ENCODE results near the gene ARHGEF40. TPM values are rescaled to one million over a fixed set of nuclear protein-coding genes. Genes with fewer than 3 reads are reported as not detected.

ARHGEF40 gene
- total RNA-seq, 1 donor from 2014 or later = 57.3 TPM

DNA sequence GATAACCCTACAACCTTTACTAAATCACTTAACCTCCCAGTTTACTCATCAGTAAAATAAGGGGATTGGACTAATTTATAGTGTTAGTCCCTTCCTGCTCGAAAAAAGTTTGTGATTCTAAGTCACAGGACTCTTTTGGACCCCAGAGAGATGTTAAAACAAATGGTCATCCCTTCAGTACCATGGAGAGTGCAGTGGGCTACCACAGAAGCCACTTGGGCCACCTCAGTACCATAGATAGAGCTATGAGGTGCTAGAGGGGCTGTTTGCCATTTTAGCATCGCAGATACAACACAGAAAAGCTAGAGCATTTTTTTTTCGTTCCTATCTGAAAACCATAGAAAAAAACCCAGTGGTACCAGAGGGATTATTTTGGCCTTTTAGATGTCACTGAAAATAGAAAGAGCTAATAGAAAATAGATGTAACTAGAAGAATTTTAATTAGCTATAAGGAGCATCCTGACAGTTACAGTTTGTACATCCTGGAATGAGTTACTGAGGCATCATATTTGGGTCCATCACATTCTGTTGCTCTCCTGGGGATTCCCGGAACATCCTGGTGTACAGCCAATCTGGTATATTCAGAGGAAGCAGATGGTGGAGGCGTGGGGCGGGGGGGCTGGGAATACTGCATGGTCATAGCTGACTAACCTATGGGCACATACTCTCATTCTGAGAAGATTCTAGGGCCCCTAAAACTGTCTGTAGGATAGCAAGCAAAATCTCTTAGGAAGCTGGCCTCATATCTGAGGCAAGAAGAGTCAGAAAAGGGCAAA is 25.5 kb downstream of the ARHGEF40 start:
- no peak overlapping the region for H3K27ac Mint-ChIP-seq
- no peak for TF ChIP-seq CTCF (IDR thresholded peaks at IDR 0.05; ENCODE audit: unreplicated experiment)
- H3K4me3 Mint-ChIP-seq (ENCODE audit: low read depth) = peak overlapping the region; percentile 93
- peaks cover 51% of the 10 kb centered on the region for H3K4me1 Mint-ChIP-seq (ENCODE audit: low read depth)
- peaks cover 22% of the 10 kb centered on the region for H3K36me3 Mint-ChIP-seq (ENCODE audit: insufficient read depth)
- H3K27me3 Mint-ChIP-seq = no peaks in the 10 kb centered on the region
- DNase-seq (ENCODE audit: low spot score, unreplicated experiment) = no peak
- no peaks in the 10 kb centered on the region for H3K9me3 Mint-ChIP-seq (ENCODE audit: low read depth)

- Mint-ChIP-seq H3K9me3 (ENCODE audit: low read depth) (no peaks in the 10 kb centered on the region), H3K4me1 (ENCODE audit: low read depth) (peaks cover 52% of the 10 kb centered on the region)
- no peak for TF ChIP-seq CTCF (IDR thresholded peaks at IDR 0.05; ENCODE audit: unreplicated experiment)
These were observed 26.3 kb downstream of the ARHGEF40 start for GRCh38 chr14:21096438-21096837.

DNA sequence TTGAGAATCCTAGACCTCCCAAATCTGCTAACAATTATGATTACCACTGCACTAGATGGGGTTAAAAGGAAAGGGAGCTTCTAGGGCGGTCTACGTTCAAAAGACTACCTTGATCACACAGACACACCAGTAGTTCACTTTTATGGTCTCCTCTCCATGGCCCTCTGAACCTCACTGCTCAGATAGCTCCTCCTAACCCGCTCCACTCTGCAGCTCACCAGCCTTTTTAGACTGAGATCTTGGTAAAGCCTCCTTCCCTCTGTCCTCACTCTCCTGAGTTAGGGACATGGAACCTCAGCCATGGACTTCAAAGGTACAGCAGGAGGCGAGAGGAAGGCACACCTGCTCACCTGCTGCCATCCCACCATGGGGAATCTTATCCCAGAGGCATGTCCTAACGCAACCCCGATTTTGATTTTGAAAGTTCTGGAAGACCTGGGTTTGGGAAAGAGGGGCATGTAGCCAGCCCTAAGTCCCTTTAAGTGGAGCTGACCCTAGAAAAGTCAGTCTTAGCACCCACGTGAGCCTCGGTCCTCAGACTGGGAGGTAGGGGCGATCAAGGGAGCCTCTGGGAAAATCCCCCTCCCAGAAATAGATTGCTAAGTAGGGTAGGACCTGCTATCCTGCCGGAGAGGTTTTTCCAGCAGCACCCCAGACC is 27.0 kb downstream of the ARHGEF40 start:
- no peak for DNase-seq (ENCODE audit: low spot score, unreplicated experiment)

More at GRCh38 chr14:21096438-21096837, 26.3 kb downstream of the ARHGEF40 start:
- peak overlapping the region; percentile 93 for H3K4me3 Mint-ChIP-seq (ENCODE audit: low read depth)
- H3K27me3 Mint-ChIP-seq = no peaks in the 10 kb centered on the region
- H3K27ac Mint-ChIP-seq = no peak overlapping the region
- no peak for DNase-seq (ENCODE audit: low spot score, unreplicated experiment)
- peaks cover 18% of the 10 kb centered on the region for H3K36me3 Mint-ChIP-seq (ENCODE audit: insufficient read depth)

GRCh38 chr14:21097636-21098075 is 27.6 kb downstream of the ARHGEF40 start:
- DNase-seq (ENCODE audit: low spot score, unreplicated experiment) = peak; percentile 32

More for the DNA sequence above, 27.0 kb downstream of the ARHGEF40 start:
- Mint-ChIP-seq H3K27ac (peak overlapping the region; percentile 98), H3K4me3 (ENCODE audit: low read depth) (peak overlapping the region; percentile 93), H3K9me3 (ENCODE audit: low read depth) (no peaks in the 10 kb centered on the region), H3K4me1 (ENCODE audit: low read depth) (peaks cover 52% of the 10 kb centered on the region), H3K27me3 (no peaks in the 10 kb centered on the region), H3K36me3 (ENCODE audit: insufficient read depth) (peaks cover 16% of the 10 kb centered on the region)
- TF ChIP-seq CTCF (IDR thresholded peaks at IDR 0.05; ENCODE audit: unreplicated experiment) = no peak

More at GRCh38 chr14:21097636-21098075, 27.6 kb downstream of the ARHGEF40 start:
- peak overlapping the region; percentile 93 for H3K4me3 Mint-ChIP-seq (ENCODE audit: low read depth)
- H3K27ac Mint-ChIP-seq = peak overlapping the region; percentile 98
- no peaks in the 10 kb centered on the region for H3K9me3 Mint-ChIP-seq (ENCODE audit: low read depth)
- no peak for TF ChIP-seq CTCF (IDR thresholded peaks at IDR 0.05; ENCODE audit: unreplicated experiment)
- H3K27me3 Mint-ChIP-seq = no peaks in the 10 kb centered on the region
- H3K36me3 Mint-ChIP-seq (ENCODE audit: insufficient read depth) = peaks cover 13% of the 10 kb centered on the region
- peaks cover 57% of the 10 kb centered on the region for H3K4me1 Mint-ChIP-seq (ENCODE audit: low read depth)
